ENCODE results near the gene SEMA5B. TPM values are rescaled to one million over a fixed set of nuclear protein-coding genes. Genes with fewer than 3 reads are reported as not detected.

SEMA5B gene
- total and polyA plus RNA-seq, 2 of the 4 experiments (the other 2 are of a cell fraction), result not detected

- Histone ChIP-seq H3K4ac (ENCODE audit: low read depth, low read length) (no peak overlapping the region), H2BK20ac (ENCODE audit: low read depth, low read length) (no peak overlapping the region)
These were observed 60.2 kb downstream of the SEMA5B start for GRCh38 chr3:122967356-122967755.

More at GRCh38 chr3:122967356-122967755, 60.2 kb downstream of the SEMA5B start:
- no peaks in the 10 kb centered on the region for H3K9me1 ChIP-seq (ENCODE audit: insufficient read depth, low read length)
- WGBS, 2 experiments (ENCODE audit: extremely low coverage in 2 of 2, insufficient read length in 1 of 2), result 31% methylated on average over 2 of the region's 4 CpGs; no CpG with 5 or more reads in 1 of the 2 experiments
- dilution Hi-C loops (cut with HindIII; ENCODE audit: low sequenced_read_pairs, unreplicated experiment), result no loop called here
- intact Hi-C loops (cut with micrococcal nuclease), result no loop called here
- no peak overlapping the region for H2AK9ac ChIP-seq (replicated peaks; ENCODE audit: low read depth, low read length, poor library complexity)
- H3K23ac ChIP-seq (ENCODE audit: low read depth, low read length), result no peak overlapping the region
- H2AK5ac ChIP-seq (ENCODE audit: low read depth, low read length), result no peak overlapping the region
- no peak overlapping the region for H3K14ac ChIP-seq (replicated peaks; ENCODE audit: low read depth, low read length)
- H3K27ac ChIP-seq (ENCODE audit: insufficient read depth, low read length), result no peak overlapping the region
- H2AFZ ChIP-seq (replicated peaks; ENCODE audit: low read length, poor library complexity), result no peak overlapping the region
- no peaks in the 10 kb centered on the region for H3K36me3 ChIP-seq (ENCODE audit: control insufficient read depth, insufficient read depth, low read length)
- peaks cover 79% of the 10 kb centered on the region for H3K27me3 ChIP-seq (ENCODE audit: control insufficient read depth, insufficient read depth, low read length)
- DNase-seq (no peak), ATAC-seq (ENCODE audit: low read depth) (no peak)
- no peak for TF ChIP-seq FOS (IDR thresholded peaks at IDR 0.05; ENCODE audit: low read depth, low read length)
- no peak for TF ChIP-seq POLR2A (IDR thresholded peaks at IDR 0.05; ENCODE audit: low read depth, low read length)
- TF ChIP-seq MAZ (IDR thresholded peaks at IDR 0.05; ENCODE audit: borderline replicate concordance, low read depth, low read length), result no peak
- TF ChIP-seq ELK1 (IDR thresholded peaks at IDR 0.05; ENCODE audit: borderline replicate concordance, low read depth, low read length), result no peak
- TF ChIP-seq, protein P1, sequence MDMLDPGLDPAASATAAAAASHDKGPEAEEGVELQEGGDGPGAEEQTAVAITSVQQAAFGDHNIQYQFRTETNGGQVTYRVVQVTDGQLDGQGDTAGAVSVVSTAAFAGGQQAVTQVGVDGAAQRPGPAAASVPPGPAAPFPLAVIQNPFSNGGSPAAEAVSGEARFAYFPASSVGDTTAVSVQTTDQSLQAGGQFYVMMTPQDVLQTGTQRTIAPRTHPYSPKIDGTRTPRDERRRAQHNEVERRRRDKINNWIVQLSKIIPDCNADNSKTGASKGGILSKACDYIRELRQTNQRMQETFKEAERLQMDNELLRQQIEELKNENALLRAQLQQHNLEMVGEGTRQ (IDR thresholded peaks at IDR 0.05; ENCODE audit: low read depth, low read length), result no peak
- no peak overlapping the region for H2BK120ac ChIP-seq (ENCODE audit: low read depth, low read length)
- no peaks in the 10 kb centered on the region for H3K9me3 ChIP-seq (ENCODE audit: control insufficient read depth, insufficient read depth, low read length)
- no peak overlapping the region for H2BK15ac ChIP-seq (ENCODE audit: low read depth, low read length)
- no peak overlapping the region for H3K9ac ChIP-seq (ENCODE audit: low read depth, low read length)
- no peak overlapping the region for H3K4me3 ChIP-seq (ENCODE audit: insufficient read depth, low read depth, low read length)
- no peaks in the 10 kb centered on the region for H4K20me1 ChIP-seq (ENCODE audit: insufficient read depth, low read length)
- H4K91ac ChIP-seq (ENCODE audit: insufficient read depth, low read depth, low read length), result no peak overlapping the region
- no peak overlapping the region for H3K4me2 ChIP-seq (ENCODE audit: low read depth, low read length)
- no peak overlapping the region for H3K18ac ChIP-seq (ENCODE audit: low read depth, low read length)
- CTCF ChIA-PET, result no interaction called here
- H3K79me1 ChIP-seq (ENCODE audit: low read depth in 1 of 2, low read length in 2 of 2), result no peaks in the 10 kb centered on the region
- H3K4me1 ChIP-seq (ENCODE audit: control insufficient read depth, insufficient read depth, low read length), result peaks cover 3% of the 10 kb centered on the region; the same call in 1 of the 2 replicates
- no peak overlapping the region for H4K8ac ChIP-seq (ENCODE audit: low read depth in 2 of 2, low read length in 2 of 2)
- no peak overlapping the region for H4K5ac ChIP-seq (ENCODE audit: low read depth, low read length)
- BruUV-seq (replicated peaks), result no TSS peak
- in situ Hi-C loops (cut with MboI; ENCODE audit: low sequenced_read_pairs), result no loop called here
- no peak overlapping the region for H2BK5ac ChIP-seq (ENCODE audit: low read depth, low read length, poor library complexity, severe bottlenecking)
- POLR2A ChIA-PET (ENCODE audit: unreplicated experiment), result no interaction called here
- H3K56ac ChIP-seq (ENCODE audit: extremely low read depth, insufficient read depth, low read length), result no peak overlapping the region

Data from IMR-90 (cell line).